Measurements from ENCODE around the gene ADGRB3. TPM values are rescaled to one million over a fixed set of nuclear protein-coding genes. Genes with fewer than 3 reads are reported as not detected.
"Not testable (repeated sequence)": the region's sequence is repeated elsewhere in the genome, so short reads cannot be mapped to it uniquely, and the experiment has no call there.

Gene ADGRB3
- total RNA-seq, 1 donor from 2014 or later = 1.8 TPM

GRCh38 chr6:68777956-68778355 is 142.9 kb downstream of the ADGRB3 start:
- no peaks in the 10 kb centered on the region for H3K36me3 Mint-ChIP-seq (ENCODE audit: insufficient read depth)
- H3K27ac Mint-ChIP-seq = no peak overlapping the region
- DNase-seq (ENCODE audit: low spot score, unreplicated experiment) = no peak
- H3K9me3 Mint-ChIP-seq (ENCODE audit: low read depth) = no peaks in the 10 kb centered on the region
- no peaks in the 10 kb centered on the region for H3K4me1 Mint-ChIP-seq (ENCODE audit: low read depth)
- H3K27me3 Mint-ChIP-seq = peaks cover 3% of the 10 kb centered on the region
- no peak for TF ChIP-seq CTCF (IDR thresholded peaks at IDR 0.05; ENCODE audit: unreplicated experiment)
- no peak overlapping the region for H3K4me3 Mint-ChIP-seq (ENCODE audit: low read depth)

- Mint-ChIP-seq H3K27me3 (peaks cover 3% of the 10 kb centered on the region), H3K36me3 (ENCODE audit: insufficient read depth) (no peaks in the 10 kb centered on the region), H3K27ac (no peak overlapping the region), H3K4me3 (ENCODE audit: low read depth) (no peak overlapping the region), H3K9me3 (ENCODE audit: low read depth) (no peaks in the 10 kb centered on the region), H3K4me1 (ENCODE audit: low read depth) (no peaks in the 10 kb centered on the region)
- peak; percentile 15 for DNase-seq (ENCODE audit: low spot score, unreplicated experiment)
- TF ChIP-seq CTCF (IDR thresholded peaks at IDR 0.05; ENCODE audit: unreplicated experiment) = peak; percentile 87
Observed at GRCh38 chr6:68778356-68779020, 143.4 kb downstream of the ADGRB3 start.

- H3K4me3 Mint-ChIP-seq (ENCODE audit: low read depth) = no peak overlapping the region
- H3K9me3 Mint-ChIP-seq (ENCODE audit: low read depth) = no peaks in the 10 kb centered on the region
- H3K27ac Mint-ChIP-seq = no peak overlapping the region
- no peak for DNase-seq (ENCODE audit: low spot score, unreplicated experiment)
- H3K4me1 Mint-ChIP-seq (ENCODE audit: low read depth) = no peaks in the 10 kb centered on the region
- H3K27me3 Mint-ChIP-seq = peaks cover 3% of the 10 kb centered on the region
- H3K36me3 Mint-ChIP-seq (ENCODE audit: insufficient read depth) = no peaks in the 10 kb centered on the region
- no peak for TF ChIP-seq CTCF (IDR thresholded peaks at IDR 0.05; ENCODE audit: unreplicated experiment)
Observed at GRCh38 chr6:68779366-68779765, 144.3 kb downstream of the ADGRB3 start.

- not testable (repeated sequence) for H3K27me3 Mint-ChIP-seq; DNase-seq (ENCODE audit: low spot score, unreplicated experiment); H3K36me3 Mint-ChIP-seq (ENCODE audit: insufficient read depth); H3K27ac Mint-ChIP-seq; H3K4me1 Mint-ChIP-seq (ENCODE audit: low read depth); H3K9me3 Mint-ChIP-seq (ENCODE audit: low read depth); H3K4me3 Mint-ChIP-seq (ENCODE audit: low read depth)
Observed at GRCh38 chr6:68790128-68790527, 155.0 kb downstream of the ADGRB3 start.

GRCh38 chr6:68814976-68815375 is 179.9 kb downstream of the ADGRB3 start:
- H3K27me3 Mint-ChIP-seq; H3K27ac Mint-ChIP-seq; H3K4me3 Mint-ChIP-seq (ENCODE audit: low read depth); H3K4me1 Mint-ChIP-seq (ENCODE audit: low read depth); H3K9me3 Mint-ChIP-seq (ENCODE audit: low read depth); H3K36me3 Mint-ChIP-seq (ENCODE audit: insufficient read depth); DNase-seq (ENCODE audit: low spot score, unreplicated experiment): not testable (repeated sequence)

- Mint-ChIP-seq H3K9me3 (ENCODE audit: low read depth) (no peaks in the 10 kb centered on the region), H3K27me3 (no peaks in the 10 kb centered on the region), H3K36me3 (ENCODE audit: insufficient read depth) (no peaks in the 10 kb centered on the region), H3K4me1 (ENCODE audit: low read depth) (no peaks in the 10 kb centered on the region), H3K27ac (no peak overlapping the region), H3K4me3 (ENCODE audit: low read depth) (no peak overlapping the region)
- TF ChIP-seq CTCF (IDR thresholded peaks at IDR 0.05; ENCODE audit: unreplicated experiment) = no peak
- DNase-seq (ENCODE audit: low spot score, unreplicated experiment) = no peak
Observed at GRCh38 chr6:68826501-68826900, 191.4 kb downstream of the ADGRB3 start.
